CD4-positive, alpha-beta memory T cell (primary cell): ENCODE results near the gene CCT6B. TPM values are rescaled to one million over a fixed set of nuclear protein-coding genes. Genes with fewer than 3 reads are reported as not detected.
A peak's percentile ranks its signal among the peaks of the same experiment; 100 is the strongest.

Source experiments
- CTCF ChIA-PET: fragments of 350-600 bp; sonication (Branson Sonifier 250); formaldehyde crosslinking; loops from one replicate; lab custom pipeline; 2021; ENCODE audit warnings: inconsistent platforms; ENCODE audit not compliant: partially characterized antibody; lab: Charles Lee
- POLR2A ChIA-PET: fragments of 350-600 bp; sonication (Branson Sonifier 250); formaldehyde crosslinking; loops from one replicate; lab custom pipeline; 2021; ENCODE audit not compliant: partially characterized antibody; lab: Charles Lee
- DNase-seq, 5 donors: peaks; one replicate each; pipeline versions ENCODE4 v3.0.0 to v3.0.0-alpha.2; 2020 to 2022; ENCODE audit warnings: mixed read lengths in 1 of 5
- H3K27ac ChIP-seq: one replicate; pipeline ENCODE4 v1.7.0; 2013; ENCODE audit warnings: low read depth, low read length
- H3K27me3 ChIP-seq: 2 replicates; pipeline ENCODE4 v1.7.0; 2013; ENCODE audit warnings: mild to moderate bottlenecking, low read length, moderate library complexity; ENCODE audit not compliant: insufficient read depth
- H3K36me3 ChIP-seq: 2 replicates; pipeline ENCODE4 v1.7.0; 2013; ENCODE audit warnings: mild to moderate bottlenecking, low read length, moderate library complexity; ENCODE audit not compliant: insufficient read depth
- H3K4me1 ChIP-seq: 2 replicates; pipeline ENCODE4 v1.7.0; 2013; ENCODE audit warnings: mild to moderate bottlenecking, low read length, moderate library complexity; ENCODE audit not compliant: insufficient read depth
- H3K4me3 ChIP-seq, 2 donors: one replicate each; pipeline ENCODE4 v1.7.0; 2013; ENCODE audit warnings: low read length in 2 of 2, mild to moderate bottlenecking in 1 of 2
- H3K9me3 ChIP-seq, 2 donors: one replicate each; pipeline ENCODE4 v1.7.0; 2013; ENCODE audit warnings: low read length in 2 of 2, control low read depth in 1 of 2; ENCODE audit not compliant: control insufficient read depth in 1 of 2
- H3K27ac Mint-ChIP-seq, 7 donors: one replicate each; pipeline ENCODE4 v1.8.0; 2020 to 2021; ENCODE audit warnings: mixed read lengths in 7 of 7, mild to moderate bottlenecking in 6 of 7, inconsistent platforms in 3 of 7, moderate library complexity in 3 of 7
- H3K27me3 Mint-ChIP-seq, 2 donors: one replicate each; pipeline ENCODE4 v1.8.0; 2020 to 2021; ENCODE audit warnings: mixed read lengths in 2 of 2
- H3K36me3 Mint-ChIP-seq, 2 donors: one replicate each; pipeline ENCODE4 v1.8.0; 2020 to 2021; ENCODE audit warnings: mixed read lengths in 2 of 2, inconsistent platforms in 1 of 2, mild to moderate bottlenecking in 1 of 2
- H3K4me1 Mint-ChIP-seq, 4 donors: one replicate each; pipeline ENCODE4 v1.8.0; 2020 to 2021; ENCODE audit warnings: mixed read lengths in 4 of 4, mild to moderate bottlenecking in 1 of 4
- H3K4me3 Mint-ChIP-seq, 8 donors: one replicate each; pipeline ENCODE4 v1.8.0; 2020 to 2021; ENCODE audit warnings: mixed read lengths in 8 of 8, mild to moderate bottlenecking in 7 of 8, moderate library complexity in 6 of 8, inconsistent platforms in 3 of 8
- H3K9me3 Mint-ChIP-seq, 8 donors: one replicate each; pipeline ENCODE4 v1.8.0; 2020 to 2021; ENCODE audit warnings: mixed read lengths in 8 of 8, mild to moderate bottlenecking in 5 of 8, inconsistent platforms in 3 of 8, moderate library complexity in 1 of 8
- intact Hi-C: fragments of 100-400 bp; cut with micrococcal nuclease; formaldehyde crosslinking; loops from one replicate; pipeline ENCODE4 v1.15.1; 2023
- polyA plus RNA-seq, 2 donors: library from polyadenylated mRNA; unstranded; fragments of 300-500 nt; fragmentation: Illumina TruSeq; gene quantifications; one replicate each; pipeline ENCODE4 v1.2.3, GENCODE V29; 2021
- total RNA-seq, 2 experiments: library from RNA; stranded (reverse); gene quantifications; one replicate each; pipeline ENCODE4 v1.2.3, GENCODE V29; 2021

Gene CCT6B
- total and polyA plus RNA-seq, 4 experiments from 2014 or later = 0.61 to 2.1 (median 1.8) TPM

DNA sequence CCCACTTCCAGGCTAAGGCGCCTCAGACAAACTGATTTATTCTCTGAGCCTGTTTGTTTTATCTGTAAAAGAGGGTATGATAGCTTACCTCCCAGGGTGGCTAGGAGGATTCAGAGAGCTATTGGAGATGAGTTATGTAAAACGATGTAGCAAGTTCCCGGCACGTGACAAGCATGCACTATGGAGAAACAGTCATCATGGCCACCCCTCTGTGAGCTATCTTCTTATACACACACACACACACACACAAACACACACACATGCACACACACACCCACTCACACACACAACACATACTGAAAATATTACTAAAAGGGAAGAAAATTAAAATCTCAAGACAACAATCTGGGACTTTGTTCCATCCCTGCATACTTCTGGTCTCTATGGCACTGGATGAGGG, 66.3 kb downstream of the CCT6B start:
- Histone ChIP-seq H3K36me3 (no peaks in the 10 kb centered on the region), H3K9me3 (no peaks in the 10 kb centered on the region), H3K27me3 (no peaks in the 10 kb centered on the region), H3K27ac (no peak overlapping the region), H3K4me1 (no peaks in the 10 kb centered on the region), H3K4me3 (no peak overlapping the region)
- H3K9me3 Mint-ChIP-seq = no peaks in the 10 kb centered on the region
- no peak for DNase-seq
- H3K4me1 Mint-ChIP-seq = no peaks in the 10 kb centered on the region
- ChIA-PET POLR2A (no interaction called here), CTCF (no interaction called here)
- no peaks in the 10 kb centered on the region for H3K36me3 Mint-ChIP-seq
- H3K27ac Mint-ChIP-seq = no peak overlapping the region
- peaks cover 32 to 43% of the 10 kb centered on the region in 2 donors for H3K27me3 Mint-ChIP-seq
- H3K4me3 Mint-ChIP-seq = no peak overlapping the region
- intact Hi-C loops = loop anchor here (5.0 kb wide), 1 partner anchor 308 kb away; no protein-coding TSS in a partner anchor

DNA sequence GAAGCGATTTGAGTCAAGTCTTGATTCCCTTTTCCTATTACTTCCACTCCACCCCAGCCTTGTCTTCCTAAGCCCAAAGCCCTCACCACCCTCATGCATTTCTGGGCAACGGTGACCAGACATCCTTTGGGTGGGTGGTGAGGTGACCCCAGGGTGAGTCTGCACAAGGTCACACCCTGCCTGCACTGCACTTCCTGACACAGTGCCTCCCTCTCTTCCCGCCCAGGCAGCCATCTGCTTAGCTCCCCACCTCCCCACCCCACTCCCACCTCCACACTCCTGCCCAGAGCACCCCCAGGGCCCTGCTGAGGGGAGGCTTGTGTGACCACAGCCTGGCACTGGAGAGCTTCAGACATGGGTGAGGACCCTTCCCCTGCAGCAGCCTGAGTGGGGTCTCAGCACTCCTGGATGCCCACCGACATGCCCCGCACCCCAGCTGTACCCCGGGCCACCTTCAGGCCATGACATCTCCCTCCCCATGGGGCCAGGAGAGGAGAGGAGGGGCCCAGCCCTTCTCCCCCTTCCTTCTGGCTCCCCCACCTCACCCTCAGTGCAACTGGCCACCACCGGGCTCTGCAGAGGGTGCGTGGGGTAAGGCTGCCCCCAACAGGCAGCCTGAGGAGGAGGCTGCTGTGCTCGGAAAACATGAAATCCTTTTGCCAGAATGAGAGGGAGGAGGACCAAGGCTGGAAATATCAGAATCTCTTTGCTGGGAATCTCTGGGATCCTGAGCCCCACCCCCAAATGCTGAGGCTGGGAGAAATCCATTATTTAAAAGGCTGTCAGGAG, 68.6 kb downstream of the CCT6B start:
- Histone ChIP-seq H3K27me3 (no peaks in the 10 kb centered on the region), H3K36me3 (no peaks in the 10 kb centered on the region), H3K4me3 (no peak overlapping the region), H3K27ac (no peak overlapping the region), H3K4me1 (no peaks in the 10 kb centered on the region), H3K9me3 (no peaks in the 10 kb centered on the region)
- intact Hi-C loops = loop anchor here (5.0 kb wide), 1 partner anchor 305 kb away; no protein-coding TSS in a partner anchor
- no peak overlapping the region for H3K27ac Mint-ChIP-seq
- POLR2A ChIA-PET = no interaction called here
- CTCF ChIA-PET = interaction anchor here (1.1 to 1.2 kb wide), 2 partner anchors 350 to 474 kb away, joined by 3 to 6 read pairs; no protein-coding TSS in a partner anchor
- H3K36me3 Mint-ChIP-seq = no peaks in the 10 kb centered on the region
- H3K9me3 Mint-ChIP-seq = no peaks in the 10 kb centered on the region
- H3K4me1 Mint-ChIP-seq = no peaks in the 10 kb centered on the region
- DNase-seq = peak in 4 of 5 donors; percentile 18 to 26 (median 22)
- peaks cover 23 to 38% of the 10 kb centered on the region in 2 donors for H3K27me3 Mint-ChIP-seq
- H3K4me3 Mint-ChIP-seq = no peak overlapping the region

DNA sequence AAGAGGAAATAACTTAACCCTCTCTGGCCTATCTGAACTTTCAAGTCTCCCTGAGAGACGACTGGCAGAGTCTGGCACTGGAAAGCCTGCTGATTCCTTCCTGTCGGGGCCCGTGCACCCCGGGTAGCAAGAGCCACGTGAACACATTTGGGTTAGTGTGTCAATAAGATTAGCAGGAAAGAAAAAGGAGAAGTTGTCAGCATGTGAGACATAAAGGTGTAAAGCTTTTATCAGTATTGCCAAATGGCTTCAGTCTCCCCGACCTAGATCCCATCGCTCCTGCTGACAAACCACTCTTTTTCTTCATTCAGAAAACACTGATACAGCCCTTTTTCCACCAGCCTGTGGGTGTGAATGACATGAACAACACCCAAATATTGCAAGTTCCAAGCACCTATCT, 74.4 kb downstream of the CCT6B start:
- no peak overlapping the region for H3K27ac ChIP-seq
- H3K4me1 ChIP-seq = peaks cover 5% of the 10 kb centered on the region
- intact Hi-C loops = no loop called here
- CTCF ChIA-PET = no interaction called here
- peaks cover 0 to 25% of the 10 kb centered on the region in 2 donors for H3K27me3 Mint-ChIP-seq
- peak overlapping the region in 2 of 7 donors; percentile 31 to 55 for H3K27ac Mint-ChIP-seq
- no peaks in the 10 kb centered on the region for H3K9me3 ChIP-seq
- POLR2A ChIA-PET = no interaction called here
- H3K36me3 Mint-ChIP-seq = no peaks in the 10 kb centered on the region
- H3K36me3 ChIP-seq = no peaks in the 10 kb centered on the region
- no peaks in the 10 kb centered on the region for H3K27me3 ChIP-seq
- H3K9me3 Mint-ChIP-seq = no peaks in the 10 kb centered on the region
- no peak overlapping the region for H3K4me3 ChIP-seq
- H3K4me3 Mint-ChIP-seq = no peak overlapping the region
- no peak for DNase-seq
- H3K4me1 Mint-ChIP-seq = peaks cover 3 to 8% (median 5%) of the 10 kb centered on the region in 4 donors

DNA sequence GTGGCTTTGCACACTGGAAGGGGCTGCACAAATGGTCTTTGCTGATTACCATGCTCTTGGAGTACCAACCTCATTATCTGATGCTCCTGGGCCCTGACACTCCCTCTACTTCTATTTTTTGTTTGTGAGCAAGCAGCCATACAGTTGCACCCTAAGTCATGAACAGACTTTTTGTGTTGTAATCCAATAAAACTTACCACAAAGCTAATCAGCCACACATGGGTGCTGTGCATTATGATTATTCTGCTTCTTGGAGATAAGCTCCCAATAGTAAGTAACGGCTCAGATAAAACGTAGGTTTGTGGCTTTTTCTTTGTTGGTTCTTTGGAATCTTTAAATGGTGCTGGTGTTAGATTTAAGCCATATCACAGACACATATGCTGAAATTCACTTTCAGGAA, 76.2 kb downstream of the CCT6B start:
- no peaks in the 10 kb centered on the region for H3K9me3 ChIP-seq
- ChIA-PET POLR2A (no interaction called here), CTCF (no interaction called here)
- H3K27ac Mint-ChIP-seq = no peak overlapping the region
- H3K27me3 Mint-ChIP-seq = peaks cover 1 to 20% of the 10 kb centered on the region in 2 donors
- no peaks in the 10 kb centered on the region for H3K27me3 ChIP-seq
- H3K27ac ChIP-seq = no peak overlapping the region
- H3K4me1 ChIP-seq = peaks cover 5% of the 10 kb centered on the region
- no peaks in the 10 kb centered on the region for H3K36me3 ChIP-seq
- intact Hi-C loops = no loop called here
- H3K4me1 Mint-ChIP-seq = peaks cover 3 to 8% (median 5%) of the 10 kb centered on the region in 4 donors
- no peaks in the 10 kb centered on the region for H3K36me3 Mint-ChIP-seq
- no peak for DNase-seq
- no peak overlapping the region for H3K4me3 Mint-ChIP-seq
- H3K4me3 ChIP-seq = no peak overlapping the region
- H3K9me3 Mint-ChIP-seq = peaks cover 0 to 14% (median 2%) of the 10 kb centered on the region in 8 donors

DNA sequence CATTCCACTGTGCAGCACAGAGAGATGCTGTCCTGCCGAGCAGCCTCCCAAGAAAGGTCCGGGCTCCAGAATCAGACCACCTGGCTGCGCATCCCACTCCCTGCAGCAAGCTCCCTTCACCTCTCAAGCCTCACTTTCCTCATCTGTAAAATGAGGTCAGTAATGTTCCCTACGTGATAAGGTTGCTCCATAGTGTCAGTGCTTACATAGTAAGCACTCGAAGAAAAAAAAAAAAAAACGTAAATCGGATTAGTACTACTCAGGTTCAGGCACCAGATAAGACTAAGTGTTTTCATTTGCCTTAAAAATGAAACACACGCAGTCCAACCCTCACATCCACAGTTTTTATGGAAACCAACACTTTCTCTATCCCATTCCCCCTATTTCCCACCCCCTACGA, 76.7 kb downstream of the CCT6B start:
- Mint-ChIP-seq H3K9me3 (peaks cover 0 to 19% (median 6%) of the 10 kb centered on the region in 8 donors), H3K4me3 (no peak overlapping the region), H3K27ac (peak overlapping the region in 1 of 7 donors; percentile 9), H3K4me1 (peaks cover 3 to 8% (median 5%) of the 10 kb centered on the region in 4 donors), H3K27me3 (peaks cover 3 to 20% of the 10 kb centered on the region in 2 donors), H3K36me3 (no peaks in the 10 kb centered on the region)
- Histone ChIP-seq H3K27me3 (no peaks in the 10 kb centered on the region), H3K9me3 (no peaks in the 10 kb centered on the region), H3K27ac (no peak overlapping the region), H3K4me1 (peaks cover 5% of the 10 kb centered on the region), H3K36me3 (no peaks in the 10 kb centered on the region), H3K4me3 (no peak overlapping the region)
- ChIA-PET POLR2A (no interaction called here), CTCF (no interaction called here)
- intact Hi-C loops = no loop called here
- DNase-seq = no peak

DNA sequence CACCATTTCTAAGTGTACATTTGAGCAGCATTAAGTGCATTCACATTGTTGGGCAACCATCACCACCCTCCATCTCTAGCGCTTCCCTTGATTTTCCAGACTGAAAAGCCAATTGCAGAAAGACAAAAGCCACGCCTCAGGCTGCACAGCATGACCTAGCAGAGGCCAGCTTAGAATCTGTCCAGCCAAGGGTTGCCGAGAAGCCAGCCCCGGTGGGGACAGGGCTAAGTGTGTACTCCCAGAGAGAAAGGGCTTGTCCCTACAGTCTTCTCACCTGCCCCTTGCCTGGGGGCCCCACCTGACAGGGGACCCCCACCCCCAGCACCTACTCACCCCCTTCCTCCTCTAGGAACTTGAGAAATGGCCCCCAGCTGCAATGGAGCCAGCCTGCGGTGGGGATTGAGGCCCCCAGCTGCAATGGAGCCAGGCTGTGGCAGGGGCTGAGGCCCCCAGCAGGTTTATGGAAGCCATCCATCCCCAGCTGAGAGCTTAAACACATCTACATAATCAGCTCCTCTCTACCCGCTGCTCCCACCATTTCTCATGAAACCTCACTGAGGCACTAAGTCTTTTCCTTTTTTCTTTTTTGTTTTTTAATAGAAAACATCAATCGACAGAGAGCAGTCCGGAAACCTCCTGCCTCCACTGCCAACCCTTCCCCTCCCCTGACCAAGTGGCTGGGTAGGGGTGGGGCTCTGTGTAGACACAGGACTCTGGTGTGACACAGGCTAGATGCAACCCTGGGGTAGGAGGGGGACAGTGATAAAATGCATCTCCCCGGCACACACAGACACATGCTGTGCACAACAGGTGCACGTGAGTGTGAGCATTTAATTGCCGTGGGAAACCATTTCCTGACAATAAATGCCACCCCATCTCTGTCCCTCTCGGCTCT, 77.9 kb downstream of the CCT6B start:
- Mint-ChIP-seq H3K4me1 (peaks cover 3 to 8% (median 5%) of the 10 kb centered on the region in 4 donors), H3K27me3 (peaks cover 7 to 17% of the 10 kb centered on the region in 2 donors), H3K9me3 (peaks cover 0 to 19% (median 6%) of the 10 kb centered on the region in 8 donors), H3K27ac (no peak overlapping the region), H3K4me3 (no peak overlapping the region), H3K36me3 (no peaks in the 10 kb centered on the region)
- H3K27me3 ChIP-seq = no peaks in the 10 kb centered on the region
- no peak for DNase-seq
- POLR2A ChIA-PET = no interaction called here
- no peak overlapping the region for H3K27ac ChIP-seq
- peaks cover 5% of the 10 kb centered on the region for H3K4me1 ChIP-seq
- no peak overlapping the region for H3K4me3 ChIP-seq
- no peaks in the 10 kb centered on the region for H3K36me3 ChIP-seq
- CTCF ChIA-PET = no interaction called here
- intact Hi-C loops = no loop called here
- H3K9me3 ChIP-seq = no peaks in the 10 kb centered on the region

DNA sequence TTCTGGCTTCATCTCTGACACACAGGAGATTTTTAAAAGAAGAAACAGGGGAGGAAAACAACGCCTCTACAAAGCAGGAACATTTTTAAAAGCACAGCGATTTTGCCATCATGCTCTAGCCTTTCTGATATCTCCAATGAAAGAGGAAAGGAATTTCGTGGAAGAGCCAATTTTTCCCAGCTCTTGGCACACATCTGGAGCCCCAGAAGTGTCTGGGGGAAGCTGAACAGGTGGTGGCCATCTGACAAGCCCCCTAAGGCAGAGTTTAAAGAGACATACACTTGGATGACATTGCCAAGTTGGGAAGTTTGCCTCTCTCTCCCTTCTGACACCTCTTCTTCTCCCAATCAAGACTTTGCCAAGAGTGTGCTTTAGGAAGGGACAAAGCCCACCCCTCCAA, 82.1 kb downstream of the CCT6B start:
- H3K9me3 ChIP-seq = no peaks in the 10 kb centered on the region
- H3K36me3 Mint-ChIP-seq = no peaks in the 10 kb centered on the region
- H3K4me3 Mint-ChIP-seq = no peak overlapping the region
- H3K27ac Mint-ChIP-seq = no peak overlapping the region
- intact Hi-C loops = no loop called here
- H3K9me3 Mint-ChIP-seq = peaks cover 0 to 19% (median 6%) of the 10 kb centered on the region in 8 donors
- ChIA-PET POLR2A (no interaction called here), CTCF (no interaction called here)
- H3K4me1 ChIP-seq = no peaks in the 10 kb centered on the region
- no peaks in the 10 kb centered on the region for H3K36me3 ChIP-seq
- H3K4me1 Mint-ChIP-seq = no peaks in the 10 kb centered on the region
- no peak for DNase-seq
- H3K27me3 ChIP-seq = no peaks in the 10 kb centered on the region
- H3K27me3 Mint-ChIP-seq = peaks cover 9 to 21% of the 10 kb centered on the region in 2 donors
- H3K4me3 ChIP-seq = no peak overlapping the region
- no peak overlapping the region for H3K27ac ChIP-seq
